Breast epithelium (tissue), 3 donors: ENCODE data around the gene SPDYE17.
"Not testable (repeated sequence)": the region's sequence is repeated elsewhere in the genome, so short reads cannot be mapped to it uniquely, and the experiment has no call there.

Experiments used
- POLR2A ChIP-seq: fragments of 450-650 bp; IDR thresholded peaks from one replicate; pipeline ENCODE4 v1.6.1; 2016; ENCODE audit warnings: antibody characterized with exemption, mild to moderate bottlenecking, moderate library complexity
- POLR2AphosphoS5 ChIP-seq, 3 donors: sonication (generic); formaldehyde crosslinking; IDR thresholded peaks; one replicate each; pipeline ENCODE4 v1.6.1; 2017; ENCODE audit warnings: antibody characterized with exemption in 3 of 3
- TF ChIP-seq, protein P1 (sequence below), 3 donors: fragments of 450-650 bp; IDR thresholded peaks; one replicate each; pipeline ENCODE4 v1.5.1; 2016 to 2017; ENCODE audit warnings: antibody characterized with exemption in 3 of 3, mild to moderate bottlenecking in 3 of 3, moderate library complexity in 3 of 3

DNA sequence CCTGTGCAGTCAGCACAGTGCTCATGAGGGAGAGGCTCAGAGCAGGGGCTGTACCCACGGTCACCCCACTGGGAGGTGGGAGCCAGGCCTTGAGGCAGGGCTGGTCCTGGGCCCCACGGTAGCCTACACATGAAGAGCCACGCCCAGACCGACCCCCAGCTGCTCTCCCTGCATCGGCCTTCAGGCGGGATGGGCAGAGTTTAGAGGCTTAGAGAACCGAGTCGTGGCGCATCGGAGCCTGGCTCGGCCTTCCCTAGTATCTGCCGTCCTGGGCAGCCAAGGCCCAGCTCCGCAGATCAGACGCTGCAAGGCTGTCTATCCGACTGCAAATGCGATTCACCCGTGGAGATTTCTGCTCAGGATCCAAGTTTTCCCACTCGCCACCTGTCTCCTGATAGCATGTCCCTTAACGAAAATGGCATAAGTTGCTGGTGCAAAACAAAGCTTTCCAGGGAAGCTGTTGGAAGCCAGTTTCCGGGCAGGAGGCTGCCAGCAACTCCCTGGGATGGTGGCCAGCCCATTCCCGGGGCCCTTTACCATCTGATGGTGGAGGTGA is 29.4 kb downstream of the SPDYE17 start:
- TF ChIP-seq, protein P1, sequence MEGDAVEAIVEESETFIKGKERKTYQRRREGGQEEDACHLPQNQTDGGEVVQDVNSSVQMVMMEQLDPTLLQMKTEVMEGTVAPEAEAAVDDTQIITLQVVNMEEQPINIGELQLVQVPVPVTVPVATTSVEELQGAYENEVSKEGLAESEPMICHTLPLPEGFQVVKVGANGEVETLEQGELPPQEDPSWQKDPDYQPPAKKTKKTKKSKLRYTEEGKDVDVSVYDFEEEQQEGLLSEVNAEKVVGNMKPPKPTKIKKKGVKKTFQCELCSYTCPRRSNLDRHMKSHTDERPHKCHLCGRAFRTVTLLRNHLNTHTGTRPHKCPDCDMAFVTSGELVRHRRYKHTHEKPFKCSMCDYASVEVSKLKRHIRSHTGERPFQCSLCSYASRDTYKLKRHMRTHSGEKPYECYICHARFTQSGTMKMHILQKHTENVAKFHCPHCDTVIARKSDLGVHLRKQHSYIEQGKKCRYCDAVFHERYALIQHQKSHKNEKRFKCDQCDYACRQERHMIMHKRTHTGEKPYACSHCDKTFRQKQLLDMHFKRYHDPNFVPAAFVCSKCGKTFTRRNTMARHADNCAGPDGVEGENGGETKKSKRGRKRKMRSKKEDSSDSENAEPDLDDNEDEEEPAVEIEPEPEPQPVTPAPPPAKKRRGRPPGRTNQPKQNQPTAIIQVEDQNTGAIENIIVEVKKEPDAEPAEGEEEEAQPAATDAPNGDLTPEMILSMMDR (IDR thresholded peaks at IDR 0.05): not testable (repeated sequence)
- not testable (repeated sequence) for TF ChIP-seq POLR2AphosphoS5 (IDR thresholded peaks at IDR 0.05); POLR2A
